Calu3 (cell line): ENCODE results near the gene FANCI. TPM values are rescaled to one million over a fixed set of nuclear protein-coding genes. Genes with fewer than 3 reads are reported as not detected.

ENCODE experiments used
- BruUV-seq: library from RNA; stranded (reverse); fragments of 400-500 nt; replicated peaks from 2 replicates; lab custom pipeline; 2021; lab: Mats Ljungman, UMichigan
- CTCF ChIA-PET: fragments of 300-600 bp; sonication (Branson Sonifier 250); formaldehyde crosslinking; loops from one replicate; lab custom pipeline; 2022; ENCODE audit warnings: antibody characterized with exemption; lab: Charles Lee
- DNase-seq: peaks from one replicate; pipeline ENCODE4 v3.0.0; 2022
- H3K27ac Mint-ChIP-seq: one replicate; pipeline ENCODE4 v1.8.0; 2022; ENCODE audit warnings: mixed read lengths; ENCODE audit not compliant: unreplicated experiment
- H3K27me3 Mint-ChIP-seq: one replicate; pipeline ENCODE4 v1.8.0; 2022; ENCODE audit warnings: mixed read lengths; ENCODE audit not compliant: unreplicated experiment
- H3K36me3 Mint-ChIP-seq: one replicate; pipeline ENCODE4 v1.8.0; 2022; ENCODE audit warnings: mild to moderate bottlenecking, moderate library complexity, mixed read lengths; ENCODE audit not compliant: insufficient read depth, unreplicated experiment
- H3K4me1 Mint-ChIP-seq: one replicate; pipeline ENCODE4 v1.8.0; 2022; ENCODE audit warnings: mild to moderate bottlenecking, low read depth, mixed read lengths; ENCODE audit not compliant: unreplicated experiment
- H3K4me3 Mint-ChIP-seq: one replicate; pipeline ENCODE4 v1.8.0; 2022; ENCODE audit warnings: mild to moderate bottlenecking, low read depth, moderate library complexity, mixed read lengths; ENCODE audit not compliant: unreplicated experiment
- H3K9me3 Mint-ChIP-seq: one replicate; pipeline ENCODE4 v1.8.0; 2022; ENCODE audit warnings: low read depth, mixed read lengths; ENCODE audit not compliant: unreplicated experiment
- intact Hi-C: fragments of 100-400 bp; cut with micrococcal nuclease; formaldehyde crosslinking; loops from one replicate; pipeline ENCODE4 v1.10.0; 2022; ENCODE audit not compliant: unreplicated experiment
- total RNA-seq: library from RNA; stranded (reverse); gene quantifications from 2 replicates; pipeline ENCODE4 v1.2.3, GENCODE V29; 2022
- TF ChIP-seq, protein P1 (sequence below): fragments of 200-600 bp; IDR thresholded peaks from one replicate; pipeline ENCODE4 v1.8.0; 2022; ENCODE audit warnings: antibody characterized with exemption; ENCODE audit not compliant: unreplicated experiment

FANCI gene
- total RNA-seq, 1 experiment from 2014 or later = 138 TPM

DNA sequence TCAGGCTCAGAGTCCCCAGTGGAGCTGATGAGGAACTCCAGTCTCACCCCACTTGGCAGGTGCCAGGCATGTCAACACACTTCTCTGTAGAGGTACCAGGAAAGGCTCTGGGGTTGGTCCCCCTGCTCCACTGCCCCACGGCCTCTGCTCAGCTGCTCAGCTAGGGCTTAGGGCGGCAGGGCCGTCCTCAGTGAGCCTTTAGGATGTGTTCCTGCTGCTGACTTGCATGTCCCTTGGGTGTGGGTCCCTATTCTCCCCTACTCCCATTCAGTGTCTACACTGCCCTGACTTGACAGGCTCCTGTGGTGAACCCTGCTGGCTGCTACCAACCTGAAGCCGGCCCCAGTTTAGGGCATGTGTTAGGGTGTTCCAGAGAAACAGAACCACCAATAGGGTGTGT lies 108.7 kb downstream of the FANCI start:
- Mint-ChIP-seq H3K9me3 (no peaks in the 10 kb centered on the region), H3K27ac (no peak overlapping the region), H3K27me3 (peaks cover 75% of the 10 kb centered on the region), H3K4me3 (no peak overlapping the region), H3K36me3 (no peaks in the 10 kb centered on the region), H3K4me1 (peaks cover 19% of the 10 kb centered on the region)
- no TSS peak for BruUV-seq
- intact Hi-C loops = no loop called here
- CTCF ChIA-PET = interaction anchor here (0.7 kb wide), 1 partner anchor 542 kb away, joined by 3 read pairs; no protein-coding TSS in a partner anchor
- no peak for DNase-seq
- TF ChIP-seq, protein P1, sequence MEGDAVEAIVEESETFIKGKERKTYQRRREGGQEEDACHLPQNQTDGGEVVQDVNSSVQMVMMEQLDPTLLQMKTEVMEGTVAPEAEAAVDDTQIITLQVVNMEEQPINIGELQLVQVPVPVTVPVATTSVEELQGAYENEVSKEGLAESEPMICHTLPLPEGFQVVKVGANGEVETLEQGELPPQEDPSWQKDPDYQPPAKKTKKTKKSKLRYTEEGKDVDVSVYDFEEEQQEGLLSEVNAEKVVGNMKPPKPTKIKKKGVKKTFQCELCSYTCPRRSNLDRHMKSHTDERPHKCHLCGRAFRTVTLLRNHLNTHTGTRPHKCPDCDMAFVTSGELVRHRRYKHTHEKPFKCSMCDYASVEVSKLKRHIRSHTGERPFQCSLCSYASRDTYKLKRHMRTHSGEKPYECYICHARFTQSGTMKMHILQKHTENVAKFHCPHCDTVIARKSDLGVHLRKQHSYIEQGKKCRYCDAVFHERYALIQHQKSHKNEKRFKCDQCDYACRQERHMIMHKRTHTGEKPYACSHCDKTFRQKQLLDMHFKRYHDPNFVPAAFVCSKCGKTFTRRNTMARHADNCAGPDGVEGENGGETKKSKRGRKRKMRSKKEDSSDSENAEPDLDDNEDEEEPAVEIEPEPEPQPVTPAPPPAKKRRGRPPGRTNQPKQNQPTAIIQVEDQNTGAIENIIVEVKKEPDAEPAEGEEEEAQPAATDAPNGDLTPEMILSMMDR = no peak

DNA sequence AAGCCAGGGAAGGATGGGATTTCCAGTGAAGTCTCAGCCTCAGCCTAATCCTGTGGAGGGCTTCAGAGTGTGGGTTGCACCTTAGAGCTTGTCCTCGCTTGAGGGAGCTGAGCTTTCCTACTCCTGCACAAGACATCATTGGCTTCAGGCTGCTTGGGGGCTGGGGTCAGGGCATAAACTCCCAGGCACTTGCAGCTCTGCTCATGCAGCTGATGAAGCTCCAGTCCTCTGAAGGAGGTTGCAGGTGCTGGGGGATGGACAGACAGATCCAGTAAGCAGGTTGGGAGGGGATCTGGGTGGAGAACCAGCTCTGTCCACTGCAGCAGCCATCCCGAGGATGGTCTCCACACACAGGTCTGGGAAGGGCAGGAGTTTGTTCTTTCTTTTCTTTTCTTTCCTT lies 110.2 kb downstream of the FANCI start:
- intact Hi-C loops = no loop called here
- peaks cover 6% of the 10 kb centered on the region for H3K36me3 Mint-ChIP-seq
- CTCF ChIA-PET = interaction anchor here (0.7 kb wide), 1 partner anchor 789 kb away, joined by 6 read pairs; no protein-coding TSS in a partner anchor
- TF ChIP-seq, protein P1 = no peak
- H3K9me3 Mint-ChIP-seq = no peaks in the 10 kb centered on the region
- H3K27ac Mint-ChIP-seq = no peak overlapping the region
- H3K4me1 Mint-ChIP-seq = peaks cover 14% of the 10 kb centered on the region
- no TSS peak for BruUV-seq
- peaks cover 85% of the 10 kb centered on the region for H3K27me3 Mint-ChIP-seq
- H3K4me3 Mint-ChIP-seq = no peak overlapping the region
- no peak for DNase-seq

DNA sequence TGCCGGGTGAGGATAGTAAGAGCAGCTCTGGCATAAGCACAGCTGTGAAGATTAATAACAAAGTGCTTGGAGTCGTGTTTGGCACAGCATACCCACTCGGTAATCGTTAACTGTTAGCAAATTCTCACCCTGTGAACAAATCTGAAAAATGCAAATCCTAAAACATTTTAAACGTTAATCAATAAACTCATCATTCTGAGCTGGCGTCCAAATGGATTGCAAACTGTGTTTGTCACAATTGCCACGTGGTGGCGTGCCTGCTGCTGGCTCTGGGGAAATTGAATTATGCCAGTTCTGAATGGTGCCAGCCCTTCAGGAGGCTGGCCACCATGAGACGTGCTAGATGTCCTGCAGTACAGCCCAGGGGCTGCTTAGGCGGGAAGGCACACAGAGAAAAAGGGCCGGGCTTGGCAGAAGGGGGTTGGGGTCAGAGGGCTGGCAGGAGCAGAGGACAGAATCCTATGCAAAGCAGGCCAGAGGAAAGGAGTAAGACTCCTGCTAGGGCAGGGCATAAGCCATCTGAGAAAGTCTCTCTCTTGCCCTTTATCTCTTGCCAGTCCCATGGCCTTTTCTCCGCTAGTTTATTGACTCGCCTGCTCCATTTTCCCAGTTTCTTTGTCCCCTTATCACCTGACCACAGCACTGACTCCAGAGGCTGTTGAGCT lies 113.0 kb downstream of the FANCI start:
- Mint-ChIP-seq H3K4me3 (no peak overlapping the region), H3K4me1 (peaks cover 8% of the 10 kb centered on the region), H3K27ac (no peak overlapping the region), H3K27me3 (peaks cover 100% of the 10 kb centered on the region), H3K9me3 (no peaks in the 10 kb centered on the region), H3K36me3 (peaks cover 6% of the 10 kb centered on the region)
- TF ChIP-seq, protein P1 = peak; percentile 48
- CTCF ChIA-PET = interaction anchor here (0.6 to 4.5 kb wide), 8 partner anchors 8 to 634 kb away, joined by 3 to 54 read pairs (median 5); no protein-coding TSS in a partner anchor
- BruUV-seq = no TSS peak
- intact Hi-C loops = loop anchor here (1.0 to 5.0 kb wide), 3 partner anchors 41 to 201 kb away; no protein-coding TSS in a partner anchor
- DNase-seq = peak; percentile 64

DNA sequence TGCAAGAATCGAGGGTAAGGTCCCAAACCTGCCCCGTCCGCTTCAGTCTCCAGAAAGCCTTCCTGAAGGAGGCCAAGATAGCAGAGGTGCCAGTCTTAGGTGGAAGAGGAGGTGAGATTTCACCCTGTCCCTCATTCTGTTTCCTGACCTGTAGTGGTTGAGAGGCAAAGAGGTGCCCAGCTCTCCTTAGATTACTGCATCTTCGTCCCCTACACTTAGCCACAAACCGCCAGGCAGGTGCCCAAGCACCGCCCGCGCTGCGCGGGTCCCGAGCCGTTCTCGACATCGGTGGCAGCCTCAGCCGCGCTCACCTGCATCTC lies 114.6 kb downstream of the FANCI start:
- H3K9me3 Mint-ChIP-seq = no peaks in the 10 kb centered on the region
- H3K4me3 Mint-ChIP-seq = peak overlapping the region; percentile 68
- peaks cover 100% of the 10 kb centered on the region for H3K27me3 Mint-ChIP-seq
- H3K36me3 Mint-ChIP-seq = peaks cover 6% of the 10 kb centered on the region
- no peak for DNase-seq
- H3K27ac Mint-ChIP-seq = no peak overlapping the region
- TF ChIP-seq, protein P1 = no peak
- peaks cover 8% of the 10 kb centered on the region for H3K4me1 Mint-ChIP-seq
- intact Hi-C loops = loop anchor here (1.0 to 5.0 kb wide), 3 partner anchors 39 to 199 kb away; no protein-coding TSS in a partner anchor
- BruUV-seq = no TSS peak
- CTCF ChIA-PET = interaction anchor here (0.8 to 4.5 kb wide), 23 partner anchors 11 to 144 kb away, joined by 3 to 54 read pairs (median 5); partner anchors contain the start of genes FANCI and POLG
